Parathyroid adenoma (tissue), 2 donors: ENCODE measurements around the gene CRYGB.
"Not testable (repeated sequence)": the region's sequence is repeated elsewhere in the genome, so short reads cannot be mapped to it uniquely, and the experiment has no call there.

Experiments
- H2AFZ ChIP-seq: fragments of 300-600 bp; sonication (generic); one replicate; pipeline ENCODE4 v1.7.0; 2017; ENCODE audit warnings: antibody characterized with exemption, mild to moderate bottlenecking
- H3K27ac ChIP-seq: fragments of 300-600 bp; sonication (generic); one replicate; pipeline ENCODE4 v1.7.0; 2017
- H3K27me3 ChIP-seq: fragments of 300-600 bp; sonication (generic); one replicate; pipeline ENCODE4 v1.7.0; 2017; ENCODE audit warnings: low read length; ENCODE audit not compliant: control insufficient read depth, insufficient read depth
- H3K36me3 ChIP-seq: fragments of 300-600 bp; sonication (generic); one replicate; pipeline ENCODE4 v1.7.0; 2017; ENCODE audit warnings: low read length; ENCODE audit not compliant: control insufficient read depth, insufficient read depth
- H3K4me1 ChIP-seq: fragments of 300-600 bp; sonication (generic); one replicate; pipeline ENCODE4 v1.7.0; 2017; ENCODE audit warnings: control low read depth
- H3K4me2 ChIP-seq: fragments of 300-600 bp; sonication (generic); one replicate; pipeline ENCODE4 v1.7.0; 2017; ENCODE audit warnings: low read length
- H3K4me3 ChIP-seq: fragments of 300-600 bp; sonication (generic); one replicate; pipeline ENCODE4 v1.7.0; 2017; ENCODE audit warnings: low read depth, low read length
- H3K79me2 ChIP-seq: fragments of 300-600 bp; sonication (generic); one replicate; pipeline ENCODE4 v1.7.0; 2017; ENCODE audit warnings: control low read depth
- H3K9ac ChIP-seq: fragments of 300-600 bp; sonication (generic); one replicate; pipeline ENCODE4 v1.7.0; 2017; ENCODE audit warnings: mild to moderate bottlenecking
- H3K9me3 ChIP-seq: fragments of 300-600 bp; sonication (generic); one replicate; pipeline ENCODE4 v1.7.0; 2017; ENCODE audit warnings: low read length; ENCODE audit not compliant: control insufficient read depth
- CTCF ChIP-seq: fragments of 300-600 bp; sonication (generic); IDR thresholded peaks from one replicate; pipeline ENCODE4 v1.7.0; 2017; ENCODE audit warnings: antibody characterized with exemption, mild to moderate bottlenecking
- donor health status: primary hyperparathyroidism.

Gene CRYGB

DNA sequence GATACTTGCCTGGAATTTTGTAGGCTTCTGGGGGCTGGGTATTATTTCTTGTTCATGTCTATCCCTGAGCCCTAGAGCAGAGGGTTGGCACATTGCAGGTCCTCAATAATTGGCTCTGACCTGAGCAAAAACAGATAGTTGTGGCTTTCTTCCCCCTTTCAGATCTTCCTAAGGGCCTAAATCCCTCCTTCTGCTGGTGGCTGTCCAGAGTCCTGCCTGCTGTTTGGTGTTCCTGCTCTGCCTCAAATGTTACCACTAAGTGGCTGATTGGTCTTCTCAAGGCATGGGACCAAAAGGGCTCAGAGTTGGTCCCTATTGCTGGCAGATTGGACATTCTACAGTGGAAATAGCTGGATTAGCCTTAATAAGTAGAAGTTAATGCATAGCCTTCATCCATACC is 1.1 kb upstream of the CRYGB start:
- Histone ChIP-seq H3K4me1 (no peaks in the 10 kb centered on the region), H3K27ac (no peak overlapping the region), H3K27me3 (no peaks in the 10 kb centered on the region), H2AFZ (no peak overlapping the region), H3K36me3 (no peaks in the 10 kb centered on the region), H3K79me2 (no peaks in the 10 kb centered on the region), H3K4me2 (no peak overlapping the region), H3K4me3 (no peak overlapping the region), H3K9me3 (no peaks in the 10 kb centered on the region), H3K9ac (no peak overlapping the region)
- no peak for TF ChIP-seq CTCF

DNA sequence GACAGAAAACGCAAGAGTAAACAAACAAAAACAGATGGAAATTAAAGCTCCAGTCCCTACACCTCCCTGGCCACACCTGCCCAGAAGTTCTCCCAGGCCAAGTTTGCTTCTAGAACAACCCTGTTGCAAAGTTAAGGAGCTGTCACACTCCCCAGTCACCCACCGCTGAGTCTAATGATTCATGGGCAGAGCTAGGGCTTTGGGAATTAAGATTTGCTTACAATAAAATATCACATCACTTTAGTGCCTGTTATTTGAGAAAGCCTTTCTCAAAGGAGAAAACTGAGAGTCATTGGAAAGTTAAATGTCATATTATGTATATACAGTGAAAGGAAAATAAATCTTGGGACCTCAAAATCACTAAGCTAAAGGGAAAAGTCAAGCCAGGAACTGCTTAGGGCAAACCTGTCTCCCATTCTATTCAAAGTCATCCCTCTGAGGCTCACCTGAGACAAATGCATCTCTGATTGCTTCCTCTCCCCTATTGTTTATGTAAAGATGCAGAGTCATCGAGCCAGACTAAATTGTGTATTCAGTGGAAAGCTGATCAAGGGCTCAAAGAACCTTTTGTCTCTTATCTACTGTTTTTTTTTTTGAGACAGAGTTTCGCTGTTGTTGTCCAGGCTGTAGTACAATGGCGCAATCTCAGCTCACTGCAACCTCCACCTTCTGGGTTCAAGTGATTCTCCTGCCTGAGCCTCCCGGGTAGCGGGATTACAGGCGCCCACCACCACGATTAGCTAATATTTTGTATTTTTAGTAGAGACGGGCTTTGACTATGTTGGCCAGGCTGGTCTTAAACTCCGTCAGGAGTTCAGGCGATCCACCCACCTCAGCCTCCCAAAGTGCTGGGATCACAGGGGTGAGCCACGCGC is 2.8 kb downstream of the CRYGB start:
- no peaks in the 10 kb centered on the region for H3K4me1 ChIP-seq
- no peak overlapping the region for H3K9ac ChIP-seq
- H2AFZ ChIP-seq: peak overlapping the region; percentile 59
- H3K36me3 ChIP-seq: no peaks in the 10 kb centered on the region
- no peak for TF ChIP-seq CTCF
- no peaks in the 10 kb centered on the region for H3K79me2 ChIP-seq
- H3K4me3 ChIP-seq: no peak overlapping the region
- H3K4me2 ChIP-seq: no peak overlapping the region
- H3K9me3 ChIP-seq: no peaks in the 10 kb centered on the region
- no peaks in the 10 kb centered on the region for H3K27me3 ChIP-seq
- H3K27ac ChIP-seq: no peak overlapping the region

DNA sequence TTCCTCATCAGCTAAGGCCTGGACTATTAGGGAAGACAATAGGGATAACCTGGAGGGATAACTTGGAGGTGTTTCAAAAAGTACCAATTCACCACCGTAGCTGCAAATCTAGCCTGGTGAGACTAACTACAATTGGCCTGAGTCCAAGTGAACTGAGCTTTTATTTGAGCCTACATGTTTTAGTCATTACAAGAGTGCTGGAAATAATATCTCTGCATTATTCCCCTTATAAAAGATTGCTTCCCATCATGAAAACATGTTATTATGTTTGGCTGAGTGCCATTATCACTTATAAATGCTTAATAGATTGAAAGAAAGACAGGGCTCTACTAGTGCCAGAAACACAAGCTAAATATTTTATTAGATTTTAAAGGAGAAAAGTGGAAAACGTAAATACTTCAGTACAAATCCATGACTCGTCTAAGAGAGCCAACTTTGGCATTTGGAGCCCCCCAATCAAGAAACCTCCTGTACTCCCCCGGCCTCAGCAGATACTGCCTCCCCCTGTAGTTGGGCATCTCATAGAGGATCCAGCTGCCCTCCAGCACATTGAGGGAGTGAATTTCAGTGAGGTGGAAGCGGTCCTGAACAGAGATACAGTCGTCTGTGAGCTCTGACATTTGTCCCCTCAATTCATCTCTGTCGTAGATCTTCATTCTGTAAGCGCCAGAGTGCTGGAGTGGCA is 3.6 kb downstream of the CRYGB start:
- no peak overlapping the region for H3K9ac ChIP-seq
- H3K27ac ChIP-seq: no peak overlapping the region
- no peaks in the 10 kb centered on the region for H3K9me3 ChIP-seq
- H3K79me2 ChIP-seq: no peaks in the 10 kb centered on the region
- TF ChIP-seq CTCF: no peak
- no peak overlapping the region for H3K4me3 ChIP-seq
- no peak overlapping the region for H3K4me2 ChIP-seq
- H3K36me3 ChIP-seq: no peaks in the 10 kb centered on the region
- no peaks in the 10 kb centered on the region for H3K4me1 ChIP-seq
- peak overlapping the region; percentile 59 for H2AFZ ChIP-seq
- H3K27me3 ChIP-seq: no peaks in the 10 kb centered on the region

DNA sequence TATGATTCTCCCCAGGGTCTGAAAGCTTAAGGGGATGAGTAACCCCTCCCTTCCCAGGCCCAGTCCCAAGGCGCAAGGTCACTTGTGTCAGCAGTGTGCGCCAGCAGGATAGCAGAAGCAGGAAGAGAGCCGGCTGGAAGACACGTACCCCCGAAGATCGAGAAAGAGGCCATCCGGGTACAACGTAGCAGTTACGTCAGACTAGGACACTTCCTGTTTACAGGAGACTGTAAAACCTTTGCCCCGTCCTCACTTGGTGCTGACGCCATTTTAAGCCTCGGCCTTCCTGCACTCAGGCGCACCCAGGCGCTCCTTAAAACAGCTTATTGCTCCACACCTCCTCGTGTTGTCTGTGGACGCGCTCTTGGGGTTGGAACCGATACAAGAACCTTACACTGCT is 6.5 kb downstream of the CRYGB start:
- Histone ChIP-seq H3K9ac (no peak overlapping the region), H3K27ac (no peak overlapping the region), H3K36me3 (no peaks in the 10 kb centered on the region), H3K4me2 (no peak overlapping the region), H3K4me3 (no peak overlapping the region), H3K27me3 (no peaks in the 10 kb centered on the region), H3K9me3 (no peaks in the 10 kb centered on the region), H3K79me2 (no peaks in the 10 kb centered on the region), H2AFZ (no peak overlapping the region), H3K4me1 (no peaks in the 10 kb centered on the region)
- TF ChIP-seq CTCF: no peak

- not testable (repeated sequence) for H3K9ac ChIP-seq, H3K9me3 ChIP-seq, H3K4me1 ChIP-seq, H3K27ac ChIP-seq, H3K36me3 ChIP-seq, H3K4me3 ChIP-seq, H3K4me2 ChIP-seq, H3K27me3 ChIP-seq, H3K79me2 ChIP-seq, H2AFZ ChIP-seq
Measured at GRCh38 chr2:208138334-208138733, 7.6 kb downstream of the CRYGB start.
